GM19035 (cell line): ENCODE measurements around the gene PPARGC1A.

ENCODE experiments used
- ATAC-seq: cut with Tn5 transposase; IDR thresholded peaks from one replicate; pipeline ENCODE4 v1.9.1; 2021; ENCODE audit not compliant: unreplicated experiment

The PPARGC1A gene, protein sequence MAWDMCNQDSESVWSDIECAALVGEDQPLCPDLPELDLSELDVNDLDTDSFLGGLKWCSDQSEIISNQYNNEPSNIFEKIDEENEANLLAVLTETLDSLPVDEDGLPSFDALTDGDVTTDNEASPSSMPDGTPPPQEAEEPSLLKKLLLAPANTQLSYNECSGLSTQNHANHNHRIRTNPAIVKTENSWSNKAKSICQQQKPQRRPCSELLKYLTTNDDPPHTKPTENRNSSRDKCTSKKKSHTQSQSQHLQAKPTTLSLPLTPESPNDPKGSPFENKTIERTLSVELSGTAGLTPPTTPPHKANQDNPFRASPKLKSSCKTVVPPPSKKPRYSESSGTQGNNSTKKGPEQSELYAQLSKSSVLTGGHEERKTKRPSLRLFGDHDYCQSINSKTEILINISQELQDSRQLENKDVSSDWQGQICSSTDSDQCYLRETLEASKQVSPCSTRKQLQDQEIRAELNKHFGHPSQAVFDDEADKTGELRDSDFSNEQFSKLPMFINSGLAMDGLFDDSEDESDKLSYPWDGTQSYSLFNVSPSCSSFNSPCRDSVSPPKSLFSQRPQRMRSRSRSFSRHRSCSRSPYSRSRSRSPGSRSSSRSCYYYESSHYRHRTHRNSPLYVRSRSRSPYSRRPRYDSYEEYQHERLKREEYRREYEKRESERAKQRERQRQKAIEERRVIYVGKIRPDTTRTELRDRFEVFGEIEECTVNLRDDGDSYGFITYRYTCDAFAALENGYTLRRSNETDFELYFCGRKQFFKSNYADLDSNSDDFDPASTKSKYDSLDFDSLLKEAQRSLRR

DNA sequence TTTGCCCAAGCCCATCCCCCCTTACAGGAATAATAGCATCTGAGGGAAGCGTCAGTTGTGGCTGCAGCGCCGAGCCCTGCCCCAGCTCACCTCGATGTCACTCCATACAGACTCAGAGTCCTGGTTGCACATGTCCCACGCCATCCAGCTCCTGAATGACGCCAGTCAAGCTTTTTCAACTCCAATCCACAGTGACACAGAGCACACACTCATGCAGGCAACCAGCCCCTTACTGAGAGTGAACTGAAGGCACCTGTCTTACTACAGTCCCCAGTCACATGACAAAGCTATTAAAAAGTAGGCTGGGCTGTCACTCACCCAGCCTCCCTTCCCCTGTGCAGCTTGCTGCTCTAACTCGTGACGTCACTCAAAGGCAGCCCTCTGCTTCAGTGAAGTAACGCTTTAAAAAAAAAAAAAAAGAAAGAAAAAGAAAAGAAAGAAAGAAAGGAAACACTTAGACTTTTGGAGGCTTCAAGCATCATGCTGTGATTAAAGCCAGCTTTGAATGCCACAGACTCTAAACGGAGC, at the start of gene PPARGC1A:
Gene PPARGC1A, minus strand, starts transcription at position 234 of the 528 bp plus-strand sequence. Its CDS starts 90 bp downstream, at position 144.
- peak; percentile 83 for ATAC-seq

DNA sequence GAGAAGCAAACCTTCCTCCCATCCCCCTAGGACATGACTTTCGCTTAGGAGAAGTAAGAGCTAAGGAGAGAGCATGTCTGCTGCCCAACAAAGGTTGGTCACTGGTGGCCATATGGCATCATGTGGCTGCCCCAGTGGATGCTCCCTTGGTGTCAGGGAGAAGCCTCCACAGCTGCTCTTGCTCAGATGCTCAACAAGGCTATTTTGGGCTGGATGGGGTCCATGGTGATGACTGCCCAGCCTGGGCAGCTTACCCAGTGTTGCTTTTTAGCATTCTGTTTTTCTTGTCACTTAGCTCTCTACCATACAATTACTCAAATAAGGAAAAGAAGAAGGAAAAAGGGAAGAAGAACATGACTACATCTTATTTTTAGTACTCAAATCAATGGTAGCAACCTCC, 48.9 kb upstream of the PPARGC1A start:
- ATAC-seq: no peak

DNA sequence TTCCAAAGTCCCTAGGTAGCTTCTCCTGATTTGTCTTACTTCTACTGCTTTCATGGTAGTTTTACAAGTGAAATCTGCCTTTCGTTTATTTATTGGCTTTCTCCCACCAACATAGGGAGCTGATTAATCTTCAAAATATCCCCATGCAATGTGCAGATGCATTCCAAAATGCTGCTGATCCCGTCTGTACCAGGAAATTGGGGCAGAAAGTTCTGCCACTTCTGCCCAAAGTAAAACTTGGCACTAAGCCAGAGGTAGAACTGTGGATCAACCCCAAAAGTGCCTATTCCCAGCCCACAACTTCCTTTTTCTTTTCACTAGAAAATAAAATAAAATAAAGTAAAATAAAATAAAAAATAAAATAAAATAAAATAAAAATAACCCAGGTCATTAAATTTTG, 47.3 kb upstream of the PPARGC1A start:
- no peak for ATAC-seq

DNA sequence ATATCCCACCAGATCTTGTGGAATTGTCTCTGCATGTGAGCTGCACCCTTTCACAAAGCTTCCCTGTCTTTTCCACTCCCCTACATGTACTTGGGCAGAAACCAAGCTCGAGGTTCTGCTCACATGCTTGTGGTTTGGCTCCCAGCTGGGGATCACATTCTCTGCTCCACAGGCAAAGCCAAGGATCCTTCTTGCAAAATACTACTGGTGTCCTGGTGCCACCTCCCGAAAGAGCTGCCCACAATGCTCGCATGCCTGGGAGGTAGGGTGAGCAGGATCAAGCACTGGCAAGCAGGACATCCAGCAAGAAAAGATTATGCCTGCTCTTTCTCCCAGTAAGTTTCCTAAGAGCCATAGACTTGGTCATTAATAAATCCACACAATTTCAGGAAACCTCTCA, 45.1 kb upstream of the PPARGC1A start:
- ATAC-seq: no peak

DNA sequence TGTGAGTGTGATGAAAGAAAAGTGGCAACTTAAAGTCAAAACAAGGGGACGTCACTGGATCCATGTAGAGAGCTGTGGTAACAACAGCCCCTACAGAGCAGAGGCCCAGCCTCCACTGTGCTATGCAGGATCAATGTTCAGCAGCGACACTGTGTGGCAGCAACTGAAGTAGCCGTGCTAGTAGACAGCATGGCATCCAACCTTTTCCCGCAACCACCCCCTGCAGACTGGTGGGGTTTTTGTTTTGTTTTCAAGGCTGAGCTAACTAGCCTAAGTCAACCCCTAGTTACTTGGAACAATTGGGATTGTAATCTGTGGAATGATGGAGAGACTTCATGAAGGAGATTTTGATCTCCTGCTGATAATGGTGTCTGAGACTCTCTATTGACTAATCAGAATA, 44.4 kb upstream of the PPARGC1A start:
- no peak for ATAC-seq

DNA sequence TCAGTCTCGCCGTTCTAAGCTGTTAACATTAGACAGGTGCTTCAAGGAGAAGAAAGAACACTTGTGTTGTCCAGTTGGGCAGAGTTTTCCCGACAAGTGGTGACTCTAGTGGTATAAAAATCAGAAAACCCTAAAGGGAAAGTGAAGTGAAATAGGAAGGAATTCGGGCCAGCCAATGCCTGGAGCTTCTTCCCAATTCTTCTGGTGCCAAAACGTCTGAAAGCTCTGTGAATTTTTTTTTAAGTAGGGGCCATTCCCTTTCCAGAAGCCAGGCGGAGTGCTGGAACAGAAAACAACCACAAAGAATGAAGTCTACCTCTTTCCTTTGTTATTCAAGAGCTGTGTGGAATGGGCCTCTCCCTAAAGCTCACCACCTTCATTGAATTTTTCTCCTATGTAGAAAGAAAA, 43.1 kb upstream of the PPARGC1A start:
- ATAC-seq: no peak

DNA sequence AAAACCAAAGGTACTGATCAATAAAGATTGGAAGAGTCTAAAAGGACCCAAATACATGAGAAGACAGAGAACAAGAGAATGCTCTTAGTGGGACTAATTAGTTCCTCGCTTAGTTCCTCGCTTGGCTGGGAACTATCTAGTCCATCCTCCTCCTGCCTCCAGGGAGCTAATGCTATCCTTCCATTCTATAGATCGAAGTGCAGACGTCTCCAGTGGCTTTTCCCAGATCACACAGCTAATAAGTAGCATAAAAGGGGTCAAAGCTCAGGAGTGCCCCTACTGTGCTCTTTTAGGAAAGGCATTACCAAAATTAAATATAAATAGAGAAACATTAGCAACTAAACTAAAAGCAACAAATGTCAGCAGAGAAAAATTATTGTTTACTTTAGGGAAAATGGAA, 42.3 kb upstream of the PPARGC1A start:
- ATAC-seq: no peak

DNA sequence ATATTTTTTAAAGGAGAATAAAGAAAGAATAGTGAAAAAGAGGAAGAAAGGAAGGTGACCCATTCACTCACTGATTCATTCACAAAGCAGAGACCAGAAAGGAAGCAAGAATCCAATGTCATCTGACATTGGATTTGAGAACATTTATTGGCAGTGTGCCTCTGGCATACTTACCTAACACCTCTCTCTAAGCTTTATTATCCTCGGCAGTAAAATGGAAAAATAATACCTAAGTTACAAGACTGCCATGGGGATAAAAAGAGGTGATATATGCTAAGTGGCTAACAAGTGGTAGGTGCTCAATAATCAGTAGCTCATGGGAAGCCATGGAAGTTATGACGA, 41.6 kb upstream of the PPARGC1A start:
- ATAC-seq: no peak

DNA sequence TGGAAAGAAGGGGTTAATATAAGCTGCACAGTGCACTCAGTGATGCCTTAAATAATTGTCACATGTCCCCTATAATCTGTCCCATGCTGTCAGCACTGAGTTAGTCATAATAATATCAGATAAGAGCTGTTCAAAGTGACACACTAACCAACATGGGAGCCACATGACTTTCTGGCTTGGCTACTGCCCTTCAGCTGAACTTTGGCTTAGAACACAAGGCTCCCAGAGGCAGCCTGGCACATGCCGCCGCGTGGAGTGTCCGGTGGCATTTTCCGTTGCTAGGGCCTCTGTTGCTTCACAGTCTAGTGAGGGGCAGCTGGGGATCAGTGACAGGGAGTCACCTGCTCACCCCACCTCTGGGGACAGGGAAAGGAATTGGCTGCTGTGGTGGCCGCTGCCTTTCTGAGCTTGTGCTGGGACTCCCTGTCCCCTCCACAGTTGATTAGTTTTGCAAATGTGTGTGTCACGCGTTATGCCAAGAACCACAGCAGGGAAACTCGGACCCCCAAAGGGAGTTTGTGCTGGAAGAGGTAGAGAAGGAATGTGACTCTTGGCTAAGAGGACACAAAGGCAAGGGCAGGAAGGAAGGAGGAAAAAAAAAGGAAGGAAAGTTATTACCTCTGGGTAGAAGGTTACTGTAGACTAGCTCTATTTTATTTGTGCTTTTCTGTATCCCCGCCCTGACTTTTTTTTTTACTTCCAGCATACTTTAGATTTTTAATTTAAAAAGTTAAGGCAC, 41.1 kb upstream of the PPARGC1A start:
- ATAC-seq: no peak

DNA sequence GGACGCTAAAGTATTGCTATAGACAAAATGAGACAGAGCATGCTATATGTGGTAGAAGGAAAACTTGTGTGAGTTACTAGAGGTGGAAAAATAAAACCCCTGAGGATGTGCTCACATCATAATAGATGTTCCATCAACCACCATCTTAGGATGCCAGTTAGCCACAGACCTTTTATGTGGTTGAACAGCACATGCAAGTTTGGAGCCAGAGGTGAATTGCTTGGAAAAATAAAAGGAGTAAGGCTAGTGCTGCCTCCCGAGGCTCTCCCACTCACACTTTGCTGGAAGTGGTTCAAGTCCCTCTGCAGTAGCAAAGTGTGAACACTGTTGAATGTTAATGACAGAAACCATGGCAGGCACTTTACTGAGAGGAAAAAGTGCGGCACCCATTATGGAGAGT, 39.4 kb upstream of the PPARGC1A start:
- ATAC-seq: no peak

DNA sequence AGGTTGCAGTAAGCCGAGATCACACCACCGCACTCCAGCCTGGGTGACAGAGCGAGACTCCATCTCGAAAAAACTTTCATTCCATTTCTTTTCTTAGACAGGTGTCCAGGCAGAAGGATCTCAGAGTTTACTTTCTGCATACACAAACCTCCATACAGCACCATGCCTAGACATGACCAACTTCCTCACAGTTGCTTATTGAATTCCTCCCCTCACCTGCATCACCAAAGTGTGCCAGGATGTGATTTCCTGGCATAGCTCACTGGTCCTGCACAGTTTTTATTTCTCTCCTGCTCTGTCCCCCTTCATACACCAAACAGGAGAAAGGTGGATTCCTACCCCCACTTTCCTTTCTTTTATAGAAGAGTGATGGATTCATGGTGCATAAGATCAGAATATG, 34.7 kb upstream of the PPARGC1A start:
- no peak for ATAC-seq

DNA sequence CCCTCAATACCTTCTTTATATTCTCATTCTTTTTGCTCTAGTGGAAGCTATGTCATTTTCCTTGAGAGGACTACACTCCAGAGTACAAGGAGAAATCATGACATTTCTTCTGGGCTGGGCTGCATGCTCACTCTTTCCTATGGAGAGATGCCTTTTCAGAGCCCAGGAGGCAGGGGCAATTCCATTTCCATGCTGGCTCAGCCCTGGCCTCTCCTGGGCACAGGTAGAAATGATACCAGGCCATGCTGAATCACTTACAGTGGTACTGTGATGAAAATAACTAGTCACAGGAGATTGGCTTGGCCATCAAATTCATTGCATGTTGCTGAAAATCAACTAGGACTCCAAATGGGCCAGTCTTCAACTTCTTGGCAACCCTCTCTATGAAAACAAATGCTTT, 34.0 kb upstream of the PPARGC1A start:
- ATAC-seq: no peak

DNA sequence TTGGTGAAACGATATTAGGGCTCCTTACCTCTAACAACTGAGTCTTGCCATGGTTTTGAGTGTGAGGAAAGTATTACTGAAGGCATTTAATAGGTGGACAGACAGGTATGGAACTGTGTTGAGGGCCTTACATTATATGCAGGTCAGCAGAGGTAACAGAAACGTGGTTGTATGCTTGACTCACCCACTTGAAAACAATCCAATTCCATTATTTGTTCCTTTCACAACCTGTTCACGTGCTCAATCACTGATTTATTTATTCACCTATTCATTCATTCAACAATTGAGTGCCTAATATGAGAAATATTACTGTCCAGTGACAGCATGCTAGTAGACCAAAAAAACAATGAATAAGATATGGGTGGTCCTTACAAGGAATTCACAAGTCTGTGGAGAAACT, 33.3 kb upstream of the PPARGC1A start:
- no peak for ATAC-seq

DNA sequence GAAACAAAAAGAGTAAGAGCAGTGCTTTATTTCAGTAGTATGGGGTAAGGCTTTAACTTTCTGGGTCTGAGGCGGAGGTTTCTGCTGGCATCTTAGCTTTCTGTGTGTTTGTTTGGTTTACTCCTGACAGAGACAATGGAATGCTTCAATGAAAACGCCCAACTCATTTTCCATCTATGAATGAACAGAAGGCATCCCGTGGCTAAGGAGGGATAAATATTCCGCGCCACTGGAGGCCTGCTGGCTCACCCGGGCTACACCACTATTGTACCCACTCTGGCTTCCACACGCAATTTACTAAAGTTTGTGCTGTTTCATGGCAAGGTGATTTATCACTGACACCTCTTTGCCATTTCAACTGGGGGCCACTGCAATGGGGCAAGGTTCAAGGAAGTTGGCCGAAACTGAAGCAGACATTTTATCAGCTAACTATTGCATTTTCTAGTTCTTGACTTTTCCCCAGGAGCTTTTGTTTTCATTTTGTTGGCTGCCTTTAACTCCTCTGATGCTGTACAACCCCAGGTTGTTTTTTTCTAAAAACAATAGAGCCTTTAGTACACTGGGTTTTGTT, 32.8 kb upstream of the PPARGC1A start:
- no peak for ATAC-seq

DNA sequence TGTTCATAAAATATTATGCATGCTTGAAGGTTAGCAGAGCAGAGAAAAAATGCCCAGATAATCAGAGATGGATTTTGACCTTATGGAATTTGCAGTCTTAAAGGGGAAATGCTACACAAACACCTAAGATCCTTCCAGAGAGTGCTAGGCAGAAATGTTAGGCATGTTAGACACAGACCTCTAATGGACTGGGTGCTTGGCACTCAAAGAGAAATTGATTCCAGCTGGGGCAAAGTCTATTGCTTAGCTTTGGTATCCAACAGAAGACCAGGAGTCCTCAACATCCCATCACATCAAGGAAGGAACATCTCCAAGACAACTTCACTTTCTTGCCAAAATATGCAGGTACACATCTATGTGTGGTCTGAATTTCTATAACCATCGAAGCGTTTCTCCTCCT, 32.2 kb upstream of the PPARGC1A start:
- ATAC-seq: no peak

DNA sequence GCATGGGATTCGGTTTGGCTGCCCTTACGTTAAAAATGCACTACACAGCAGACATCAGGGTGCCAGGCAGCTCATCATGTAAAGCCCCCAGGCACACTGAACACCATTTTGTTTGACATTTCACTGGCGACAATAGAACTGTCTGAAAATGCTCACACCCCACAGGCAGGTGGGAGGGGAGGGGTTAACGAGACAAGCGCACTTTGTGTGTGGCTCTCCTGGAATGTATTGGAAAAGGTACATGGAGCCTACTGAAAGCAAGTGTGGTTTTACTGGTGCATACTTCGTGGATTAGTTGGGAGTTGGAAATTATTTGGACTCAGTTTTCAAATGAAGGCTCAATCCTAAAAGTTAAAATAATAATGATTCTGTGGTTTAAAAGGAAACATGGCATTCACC, 31.6 kb upstream of the PPARGC1A start:
- no peak for ATAC-seq

DNA sequence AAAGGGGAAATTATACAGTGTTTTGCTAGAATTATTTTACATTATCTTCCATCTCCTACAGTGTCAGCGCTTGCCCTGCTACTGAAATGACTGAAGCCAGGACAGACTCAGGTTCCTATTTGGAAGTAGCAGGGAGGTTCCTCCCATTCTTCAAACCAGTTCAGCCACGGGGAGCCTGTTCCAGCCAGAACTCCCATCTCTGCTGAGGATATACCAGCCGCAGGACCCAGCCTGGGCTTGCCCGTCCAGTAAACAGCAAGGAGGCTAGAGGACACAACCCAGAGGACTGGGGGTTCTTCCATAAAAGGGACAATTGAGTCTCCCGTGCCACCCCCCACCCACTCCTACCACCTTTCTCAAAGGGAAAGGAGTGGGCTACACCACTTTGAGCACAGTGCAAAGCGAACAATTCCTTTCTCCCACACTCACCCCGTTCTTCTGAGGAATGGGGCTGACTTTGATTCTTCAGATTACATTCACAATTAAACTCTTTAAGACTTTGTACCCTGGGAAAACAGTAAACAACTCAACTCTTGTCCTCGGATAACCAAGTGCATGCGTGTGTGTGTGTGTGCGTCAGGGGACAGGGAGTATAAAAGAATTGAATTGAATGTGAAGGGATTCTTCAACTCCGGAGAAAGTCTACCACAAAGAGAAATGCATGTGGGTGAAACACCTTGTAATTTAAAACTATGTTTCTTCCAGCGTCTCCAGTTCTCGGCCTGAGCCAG, 31.0 kb upstream of the PPARGC1A start:
- ATAC-seq: no peak

DNA sequence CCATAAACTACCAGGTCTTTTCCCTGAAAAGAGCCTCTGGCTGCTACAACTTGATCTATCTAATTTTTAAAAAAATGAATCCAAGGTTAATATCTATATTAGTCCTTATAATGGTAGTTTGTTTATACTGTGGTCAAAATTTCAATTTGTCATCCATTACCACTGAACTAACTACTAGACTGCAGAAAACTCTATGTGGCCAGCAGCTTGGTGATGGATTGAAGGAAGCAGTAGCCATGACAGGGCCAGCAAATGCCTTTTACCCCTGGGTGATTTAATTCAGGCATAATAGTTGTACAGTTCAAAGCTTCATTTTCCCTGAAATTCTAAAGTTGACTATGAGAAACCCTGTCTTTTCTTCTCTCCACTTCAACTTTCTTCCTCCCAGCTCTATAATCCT, 30.4 kb upstream of the PPARGC1A start:
- ATAC-seq: no peak

DNA sequence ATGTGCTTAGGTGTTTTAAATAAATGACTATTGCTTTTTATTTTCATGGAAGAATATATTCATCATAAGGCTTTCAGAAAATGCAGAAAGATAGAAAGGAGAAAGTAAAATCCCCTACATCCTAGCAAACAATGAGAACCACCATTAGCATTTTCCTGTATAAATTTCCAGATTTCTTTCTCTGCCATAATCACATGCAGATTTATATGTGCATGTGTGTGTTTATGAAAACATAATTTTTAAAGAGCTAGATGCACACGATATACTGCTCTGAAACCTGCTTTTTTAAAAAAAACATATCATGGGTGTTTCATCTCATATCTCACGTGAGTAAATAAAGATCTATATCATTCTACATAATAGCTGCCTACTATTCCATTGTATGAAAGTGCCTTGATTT, 26.4 kb upstream of the PPARGC1A start:
- no peak for ATAC-seq

DNA sequence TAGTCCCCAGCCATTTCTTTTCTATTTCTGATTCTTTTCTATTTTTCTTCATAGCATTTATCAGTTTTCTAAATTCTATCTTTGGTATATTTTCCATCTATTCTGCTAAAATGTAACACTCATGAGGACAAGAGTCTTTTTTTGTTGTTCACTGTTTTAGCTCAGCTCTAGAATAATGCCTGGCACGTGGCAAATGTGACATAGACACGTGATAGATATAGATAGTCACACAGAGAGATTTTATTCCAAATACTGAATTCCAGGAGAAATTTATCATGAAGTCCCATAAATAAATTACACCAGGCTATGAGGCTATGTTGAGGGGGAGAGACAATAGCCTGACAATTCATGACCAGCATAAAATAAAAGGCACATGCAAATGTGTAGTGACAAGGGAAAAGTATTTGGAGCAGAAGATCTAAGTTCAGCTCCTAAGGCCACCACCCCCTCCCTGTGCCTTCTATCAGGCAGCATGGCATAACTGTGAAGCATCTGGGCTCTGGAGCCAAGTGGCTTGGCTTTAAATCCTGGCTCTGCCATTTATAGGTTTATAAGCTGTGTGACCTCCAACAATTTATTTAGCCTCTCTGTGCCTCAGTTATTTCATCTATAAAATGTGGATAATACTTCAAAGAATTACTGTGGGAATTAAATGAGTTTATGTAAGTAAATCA, 25.7 kb upstream of the PPARGC1A start:
- no peak for ATAC-seq
